Esophagus (tissue), 2 donors: ENCODE measurements around the gene CCDC39. TPM values are rescaled to one million over a fixed set of nuclear protein-coding genes. Genes with fewer than 3 reads are reported as not detected.
"Not testable (repeated sequence)": the region's sequence is repeated elsewhere in the genome, so short reads cannot be mapped to it uniquely, and the experiment has no call there.

Experiments used
- H3K27ac ChIP-seq, 2 donors: one replicate each; pipeline ENCODE4 v1.5.1; 2013; ENCODE audit warnings: low read depth in 2 of 2, mild to moderate bottlenecking in 2 of 2, inconsistent platforms in 1 of 2, low read length in 1 of 2, moderate library complexity in 1 of 2
- H3K27me3 ChIP-seq, 2 donors: one replicate each; pipeline ENCODE4 v1.6.1; 2013; ENCODE audit warnings: low read length in 2 of 2, control low read depth in 1 of 2, mild to moderate bottlenecking in 1 of 2; ENCODE audit not compliant: insufficient read depth in 2 of 2, control insufficient read depth in 1 of 2
- H3K36me3 ChIP-seq, 2 donors: one replicate each; pipeline ENCODE4 v1.6.1; 2013; ENCODE audit warnings: low read length in 1 of 2; ENCODE audit not compliant: control insufficient read depth in 2 of 2, insufficient read depth in 2 of 2
- H3K4me1 ChIP-seq, 2 donors: one replicate each; pipeline ENCODE4 v1.6.1; 2013; ENCODE audit warnings: low read length in 1 of 2; ENCODE audit not compliant: control insufficient read depth in 2 of 2, insufficient read depth in 2 of 2
- H3K4me3 ChIP-seq, 2 donors: one replicate each; pipeline ENCODE4 v1.5.1; 2013; ENCODE audit warnings: low read length in 2 of 2, mild to moderate bottlenecking in 2 of 2, low read depth in 1 of 2, moderate library complexity in 1 of 2
- H3K9me3 ChIP-seq, 2 donors: one replicate each; pipeline ENCODE4 v1.6.1; 2013; ENCODE audit warnings: mild to moderate bottlenecking in 2 of 2, low read depth in 1 of 2, low read length in 1 of 2, moderate library complexity in 1 of 2; ENCODE audit not compliant: control insufficient read depth in 2 of 2, insufficient read depth in 1 of 2
- WGBS, 2 donors: extraction: QIAGEN DNeasy Blood & Tissue Kit; methylation state at CpG; one replicate each; pipeline ENCODE4 v1.1.7; 2013; 5-methylcytosine and 5-hydroxymethylcytosine counted together
- polyA plus RNA-seq, 2 donors: library from polyadenylated mRNA; stranded (reverse); fragments of 200-250 nt; gene quantifications; one replicate each; pipeline ENCODE4 v1.2.3, GENCODE V29; 2013
- donor health status: healthy with polysubstance abuse.
- donor health status: Bipolar disorder and iron deficiency.

Gene CCDC39
- polyA plus RNA-seq, 2 donors, result 0.04 TPM; not detected in 1

GRCh38 chr3:180631317-180631716, 48.0 kb downstream of the CCDC39 start:
- H3K4me3 ChIP-seq, result no peak overlapping the region
- no peak overlapping the region for H3K27ac ChIP-seq
- no peaks in the 10 kb centered on the region for H3K9me3 ChIP-seq
- H3K4me1 ChIP-seq, result no peaks in the 10 kb centered on the region
- 89 to 92% methylated on average over 3 of the region's 3 CpGs for WGBS, 2 donors
- H3K27me3 ChIP-seq, result no peaks in the 10 kb centered on the region
- peaks cover 0 to 3% of the 10 kb centered on the region in 2 donors for H3K36me3 ChIP-seq

DNA sequence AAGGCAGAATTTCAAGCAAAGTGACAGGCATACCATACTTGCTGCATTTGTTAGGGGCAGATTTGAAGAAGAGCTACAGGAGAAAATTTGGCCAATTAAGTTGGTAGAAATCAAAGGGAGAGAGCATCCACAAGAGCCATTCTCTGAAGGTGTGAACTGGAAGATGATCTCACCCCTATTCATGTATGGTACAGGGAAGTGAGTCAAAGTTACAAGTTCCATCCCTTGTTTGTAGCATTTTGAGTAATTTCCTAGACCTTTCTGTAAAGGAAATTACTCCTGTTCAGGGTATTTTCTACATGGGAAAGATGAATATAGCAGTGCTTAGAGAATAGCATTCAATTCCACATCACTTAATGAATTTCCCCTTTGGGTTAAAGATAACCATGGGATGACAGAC, 48.9 kb downstream of the CCDC39 start:
- H3K27ac ChIP-seq, result no peak overlapping the region

GRCh38 chr3:180626844-180627243, 52.4 kb downstream of the CCDC39 start:
- H3K4me3 ChIP-seq, result no peak overlapping the region
- 61 to 73% methylated on average over 2 of the region's 2 CpGs for WGBS, 2 donors
- H3K4me1 ChIP-seq, result no peaks in the 10 kb centered on the region
- no peaks in the 10 kb centered on the region for H3K27me3 ChIP-seq
- H3K9me3 ChIP-seq, result no peaks in the 10 kb centered on the region
- H3K36me3 ChIP-seq, result peaks cover 0 to 4% of the 10 kb centered on the region in 2 donors
- no peak overlapping the region for H3K27ac ChIP-seq

More for the DNA sequence above, 48.9 kb downstream of the CCDC39 start:
- Histone ChIP-seq H3K36me3 (peaks cover 0 to 4% of the 10 kb centered on the region in 2 donors), H3K4me3 (no peak overlapping the region), H3K27me3 (no peaks in the 10 kb centered on the region), H3K4me1 (no peaks in the 10 kb centered on the region), H3K9me3 (no peaks in the 10 kb centered on the region)

GRCh38 chr3:180624714-180625113, 54.6 kb downstream of the CCDC39 start:
- Histone ChIP-seq H3K4me3 (no peak overlapping the region), H3K36me3 (peaks cover 0 to 4% of the 10 kb centered on the region in 2 donors), H3K9me3 (no peaks in the 10 kb centered on the region), H3K4me1 (no peaks in the 10 kb centered on the region), H3K27ac (no peak overlapping the region), H3K27me3 (no peaks in the 10 kb centered on the region)
- 88 to 94% methylated on average over 2 of the region's 2 CpGs for WGBS, 2 donors

DNA sequence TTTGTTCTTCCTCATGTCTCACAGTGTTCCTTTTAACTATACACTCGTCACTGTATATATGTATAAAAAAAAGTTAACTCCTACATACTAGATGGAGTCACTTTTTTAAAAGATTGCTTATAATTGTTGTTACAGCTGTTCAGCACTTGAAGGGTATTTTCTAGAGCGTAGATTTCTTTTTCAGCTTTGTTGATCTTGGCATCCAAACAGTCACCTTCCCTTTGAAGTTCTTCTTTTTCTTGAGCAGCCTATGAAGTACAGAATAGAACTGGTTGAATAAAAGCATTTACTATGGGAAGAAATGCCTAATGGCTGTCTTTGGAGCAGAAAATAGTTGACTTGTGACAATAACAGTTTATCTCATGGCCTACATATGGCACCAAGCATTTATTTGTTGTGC, 59.6 kb downstream of the CCDC39 start:
- no peaks in the 10 kb centered on the region for H3K27me3 ChIP-seq
- H3K4me1 ChIP-seq, result no peaks in the 10 kb centered on the region
- H3K4me3 ChIP-seq, result no peak overlapping the region
- no peak overlapping the region for H3K27ac ChIP-seq
- no peaks in the 10 kb centered on the region for H3K9me3 ChIP-seq
- no peaks in the 10 kb centered on the region for H3K36me3 ChIP-seq
- whole genome bisulfite sequencing, 2 donors, result 35 to 51% methylated on average over 2 of the region's 2 CpGs

DNA sequence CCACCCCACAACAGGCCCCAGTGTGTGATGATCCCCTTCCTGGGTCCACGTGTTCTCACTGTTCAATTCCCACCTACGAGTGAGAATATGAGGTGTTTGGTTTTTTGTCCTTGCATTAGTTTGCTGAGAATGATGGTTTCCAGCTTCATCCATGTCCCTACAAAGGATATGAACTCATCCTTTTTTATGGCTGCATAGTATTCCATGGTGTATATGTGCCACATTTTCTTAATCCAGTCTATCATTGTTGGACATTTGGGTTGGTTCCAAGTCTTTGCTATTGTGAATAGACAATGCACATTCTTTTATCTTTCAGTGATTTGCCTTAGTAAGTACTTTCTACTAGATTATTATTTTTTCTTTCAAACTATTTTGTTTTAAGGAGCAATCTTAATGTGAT, 60.7 kb downstream of the CCDC39 start:
- H3K4me1 ChIP-seq, H3K9me3 ChIP-seq, H3K27ac ChIP-seq, H3K27me3 ChIP-seq, H3K4me3 ChIP-seq, H3K36me3 ChIP-seq: not testable (repeated sequence)
- 98 to 100% methylated on average over 2 of the region's 2 CpGs for WGBS, 2 donors

DNA sequence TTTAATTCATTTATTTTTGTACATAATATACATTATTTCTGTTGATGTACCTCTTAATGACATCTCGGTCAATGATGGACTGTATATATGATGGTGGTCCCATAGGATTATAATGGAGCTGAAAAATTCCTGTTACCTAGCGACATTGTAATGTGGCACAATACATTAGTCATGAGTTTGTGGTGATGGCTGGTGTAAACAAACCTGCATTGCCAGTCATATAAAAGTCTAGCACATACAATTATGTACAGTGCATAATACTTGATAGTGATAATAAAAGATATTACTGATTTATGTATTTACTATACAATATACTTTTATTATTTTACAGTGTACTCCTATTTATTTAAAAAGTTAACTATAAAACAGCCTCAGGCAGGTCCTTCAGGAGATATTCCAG, 62.2 kb downstream of the CCDC39 start:
- Histone ChIP-seq H3K27ac (no peak overlapping the region), H3K4me1 (no peaks in the 10 kb centered on the region), H3K9me3 (no peaks in the 10 kb centered on the region), H3K4me3 (no peak overlapping the region), H3K27me3 (no peaks in the 10 kb centered on the region), H3K36me3 (no peaks in the 10 kb centered on the region)
- 94 to 97% methylated on average over 2 of the region's 2 CpGs for WGBS, 2 donors

DNA sequence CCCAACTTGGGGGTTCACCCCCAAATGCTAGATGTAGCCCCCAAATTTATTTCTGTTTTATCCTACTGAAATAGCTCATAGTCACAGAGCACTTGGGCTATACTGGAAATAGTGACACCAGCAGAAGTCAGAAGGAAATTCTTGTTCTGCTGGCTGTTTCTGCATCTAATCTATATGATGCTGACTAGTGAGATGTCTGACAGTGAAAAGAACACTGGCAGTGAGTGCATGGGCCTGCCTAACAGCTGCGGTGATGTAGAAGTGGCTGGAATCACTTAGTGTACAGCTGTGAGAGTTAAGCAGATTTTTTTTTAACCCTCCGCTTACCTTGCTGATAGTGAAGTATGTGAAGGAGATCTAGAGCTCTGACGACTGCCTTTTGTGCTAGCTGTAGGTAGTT, 63.3 kb downstream of the CCDC39 start:
- H3K4me1 ChIP-seq, result no peaks in the 10 kb centered on the region
- H3K9me3 ChIP-seq, result no peaks in the 10 kb centered on the region
- H3K27me3 ChIP-seq, result no peaks in the 10 kb centered on the region
- H3K27ac ChIP-seq, result no peak overlapping the region
- no peak overlapping the region for H3K4me3 ChIP-seq
- no peaks in the 10 kb centered on the region for H3K36me3 ChIP-seq
- whole genome bisulfite sequencing, 2 donors, result 68 to 70% methylated on average over 3 of the region's 3 CpGs

DNA sequence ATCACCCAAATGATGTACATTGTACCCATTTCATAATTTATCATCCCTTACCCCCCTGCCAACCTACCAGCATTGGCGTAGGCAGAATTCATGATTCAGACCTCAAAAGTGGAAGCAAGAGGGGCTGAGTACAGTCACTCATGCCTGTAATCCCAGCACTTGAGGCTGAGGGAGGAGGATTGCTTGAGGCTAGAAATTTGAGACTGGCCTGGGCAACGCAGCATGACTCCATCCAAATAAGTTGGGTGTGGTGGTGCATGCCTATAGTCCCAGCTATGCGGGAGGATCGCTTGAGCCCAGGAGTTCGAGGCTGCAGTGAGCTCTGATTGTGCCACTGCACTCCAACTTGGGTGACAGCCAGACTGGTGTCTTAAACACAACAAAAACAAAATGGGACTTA, 66.9 kb downstream of the CCDC39 start:
- Histone ChIP-seq H3K9me3 (no peaks in the 10 kb centered on the region), H3K4me3 (no peak overlapping the region), H3K27me3 (no peaks in the 10 kb centered on the region), H3K4me1 (no peaks in the 10 kb centered on the region), H3K27ac (no peak overlapping the region), H3K36me3 (peaks cover 0 to 4% of the 10 kb centered on the region in 2 donors)
- 87 to 88% methylated on average over 5 of the region's 5 CpGs for WGBS, 2 donors

DNA sequence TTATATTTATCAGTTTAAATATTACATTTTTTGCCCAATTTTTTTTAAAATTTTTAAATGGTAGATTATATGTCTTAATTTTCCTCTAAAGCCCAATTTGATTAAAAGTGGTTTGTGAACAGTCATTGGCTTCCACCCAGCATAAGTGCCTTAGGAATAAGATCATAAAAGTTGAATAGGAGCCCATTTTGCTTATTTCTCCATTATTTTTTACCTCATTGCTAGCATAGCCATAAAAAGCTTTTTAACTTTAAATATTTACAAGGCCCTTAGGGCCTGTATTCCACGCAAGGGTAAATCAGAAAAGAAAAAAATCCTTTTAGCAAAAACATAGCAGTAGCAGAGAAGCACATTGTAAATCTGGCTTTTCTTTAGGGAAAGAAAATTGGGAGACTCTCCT, 68.3 kb downstream of the CCDC39 start:
- 82 to 85% methylated on average over 1 of the region's 1 CpG for WGBS, 2 donors
- Histone ChIP-seq H3K27ac (no peak overlapping the region), H3K9me3 (no peaks in the 10 kb centered on the region), H3K4me3 (no peak overlapping the region), H3K36me3 (peaks cover 0 to 4% of the 10 kb centered on the region in 2 donors), H3K27me3 (no peaks in the 10 kb centered on the region), H3K4me1 (no peaks in the 10 kb centered on the region)
